Measurements from ENCODE around the gene TSPAN3.

DNA sequence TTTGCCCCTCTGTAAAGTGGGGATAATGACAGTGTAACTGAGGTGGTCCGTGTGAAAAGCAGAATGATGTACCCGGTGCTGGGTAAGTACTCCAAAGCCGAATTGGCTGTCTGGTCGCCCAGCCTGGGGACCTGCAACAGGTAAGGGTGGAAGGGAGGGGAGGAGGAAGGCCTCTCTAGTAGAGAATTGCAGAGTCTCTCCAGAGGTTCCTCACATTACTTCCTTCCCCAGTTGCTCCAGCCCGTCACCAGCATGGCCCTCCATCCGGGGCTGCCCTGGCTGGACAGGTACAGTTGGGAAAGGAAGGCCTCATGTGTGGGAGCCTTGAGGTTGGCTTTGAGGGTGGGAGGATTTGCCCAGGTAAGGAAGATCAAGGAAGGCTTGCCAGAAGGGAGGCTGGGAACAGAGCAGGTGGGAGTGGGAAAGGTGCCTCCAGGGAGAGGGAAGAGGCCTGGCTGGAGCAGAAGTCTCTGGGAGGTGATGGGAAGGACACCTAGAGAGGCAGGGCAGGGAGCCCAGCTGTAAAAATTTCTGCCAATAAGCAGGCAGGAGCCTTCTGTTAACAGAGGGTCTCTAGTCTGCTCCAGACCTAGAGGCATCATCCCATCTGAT, 77.7 kb downstream of the TSPAN3 start:
- TF ChIP-seq, protein P1, sequence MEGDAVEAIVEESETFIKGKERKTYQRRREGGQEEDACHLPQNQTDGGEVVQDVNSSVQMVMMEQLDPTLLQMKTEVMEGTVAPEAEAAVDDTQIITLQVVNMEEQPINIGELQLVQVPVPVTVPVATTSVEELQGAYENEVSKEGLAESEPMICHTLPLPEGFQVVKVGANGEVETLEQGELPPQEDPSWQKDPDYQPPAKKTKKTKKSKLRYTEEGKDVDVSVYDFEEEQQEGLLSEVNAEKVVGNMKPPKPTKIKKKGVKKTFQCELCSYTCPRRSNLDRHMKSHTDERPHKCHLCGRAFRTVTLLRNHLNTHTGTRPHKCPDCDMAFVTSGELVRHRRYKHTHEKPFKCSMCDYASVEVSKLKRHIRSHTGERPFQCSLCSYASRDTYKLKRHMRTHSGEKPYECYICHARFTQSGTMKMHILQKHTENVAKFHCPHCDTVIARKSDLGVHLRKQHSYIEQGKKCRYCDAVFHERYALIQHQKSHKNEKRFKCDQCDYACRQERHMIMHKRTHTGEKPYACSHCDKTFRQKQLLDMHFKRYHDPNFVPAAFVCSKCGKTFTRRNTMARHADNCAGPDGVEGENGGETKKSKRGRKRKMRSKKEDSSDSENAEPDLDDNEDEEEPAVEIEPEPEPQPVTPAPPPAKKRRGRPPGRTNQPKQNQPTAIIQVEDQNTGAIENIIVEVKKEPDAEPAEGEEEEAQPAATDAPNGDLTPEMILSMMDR (optimal IDR thresholded peaks at IDR 0.05 in 1 of 3, IDR thresholded peaks at IDR 0.05 in 1 of 3, conservative IDR thresholded peaks at IDR 0.05 in 1 of 3; ENCODE audit: extremely low read depth in 1 of 3, insufficient read depth in 2 of 3, low read length in 3 of 3), result no peak
- no peak for TF ChIP-seq EZH2 (IDR thresholded peaks at IDR 0.05; ENCODE audit: low read length)

All from keratinocyte (primary cell).